ENCODE measurements around the gene CMTM1. TPM values are rescaled to one million over a fixed set of nuclear protein-coding genes. Genes with fewer than 3 reads are reported as not detected.

CMTM1 gene
- total and polyA plus RNA-seq, 2 donors (not counting 3 experiments of a cell fraction or from before 2014, with no cell fraction given) = 3.0 to 12.3 TPM

DNA sequence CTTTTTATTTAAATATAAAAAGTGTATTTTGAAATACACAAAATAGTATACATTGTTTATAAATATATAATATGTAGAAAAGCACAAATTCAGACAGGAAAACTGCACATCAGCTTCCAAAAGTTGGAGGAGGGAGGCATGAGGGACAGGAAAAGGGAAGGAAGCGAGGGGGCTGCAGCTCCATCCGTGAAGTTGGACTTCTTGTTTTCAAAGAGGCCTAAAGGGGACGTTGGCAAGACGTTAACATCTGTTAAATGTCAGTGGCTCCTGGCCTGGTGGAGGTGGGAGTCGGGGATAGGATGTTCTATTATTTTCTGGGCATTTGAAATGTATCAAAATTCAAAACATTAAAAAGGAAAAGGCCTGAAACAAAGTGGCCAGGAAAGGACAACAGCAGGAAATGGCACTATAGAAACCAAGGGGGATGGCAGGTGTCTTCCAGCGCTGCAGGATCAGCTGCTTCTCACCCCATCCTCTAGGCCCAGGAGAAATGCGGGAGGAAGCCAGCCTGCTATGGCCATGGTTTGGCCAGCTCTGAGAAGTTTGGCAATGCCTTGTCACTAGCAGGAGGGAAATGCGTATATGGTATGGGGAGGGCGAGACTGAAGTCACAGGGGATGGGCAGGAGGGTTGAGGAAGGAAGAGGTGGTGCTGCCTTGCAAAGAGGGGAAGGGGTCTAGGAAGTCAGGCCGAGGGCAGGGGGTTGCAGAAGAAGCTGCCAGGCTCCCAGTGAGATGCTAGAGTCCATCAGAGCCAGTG is 19.4 kb downstream of the CMTM1 start:
- dilution Hi-C loops (cut with MboI; ENCODE audit: extremely low pct_ligation_motif_present, low sequenced_read_pairs) (no loop called here), intact Hi-C loops (cut with micrococcal nuclease) (loop anchor here (5.0 kb wide), 2 partner anchors 68 to 178 kb away; no protein-coding TSS in a partner anchor)
- H3K27me3 ChIP-seq (ENCODE audit: control insufficient read depth in 2 of 2, insufficient read depth in 2 of 2, low read length in 2 of 2) = no peaks in the 10 kb centered on the region
- no peaks in the 10 kb centered on the region for H3K9me1 ChIP-seq (replicated peaks; ENCODE audit: control insufficient read depth, extremely low read depth, insufficient read depth, low read length)
- H3K4me1 ChIP-seq (ENCODE audit: control insufficient read depth, extremely low read depth, insufficient read depth, low read length) = peaks cover 7% of the 10 kb centered on the region
- peak overlapping the region; percentile 39 for H2AFZ ChIP-seq (ENCODE audit: low read depth, low read length)
- DNase-seq (ENCODE audit: low read depth, low spot score) (no peak), FAIRE-seq (peak; percentile 54)
- no peaks in the 10 kb centered on the region for H4K20me1 ChIP-seq (replicated peaks; ENCODE audit: control insufficient read depth, extremely low read depth, insufficient read depth, low read length)
- POLR2A ChIA-PET = no interaction called here
- CTCF ChIA-PET = interaction anchor here (0.9 to 1.3 kb wide), 4 partner anchors 23 to 245 kb away, joined by 3 to 4 read pairs (median 3); partner anchors contain the start of gene NAE1
- H3K36me3 ChIP-seq (ENCODE audit: control insufficient read depth in 2 of 2, extremely low read depth in 1 of 2, insufficient read depth in 2 of 2, low read length in 2 of 2) = no peaks in the 10 kb centered on the region
- no TSS peak for BruUV-seq (replicated peaks)
- H3K4me3 ChIP-seq (replicated peaks in 1 of 3; ENCODE audit: insufficient read depth in 1 of 3, low read depth in 1 of 3, low read length in 3 of 3) = no peak overlapping the region
- H3K79me2 ChIP-seq (ENCODE audit: control insufficient read depth, insufficient read depth, low read length) = no peaks in the 10 kb centered on the region
- no peak overlapping the region for H3K27ac ChIP-seq (ENCODE audit: insufficient read depth, low read depth, low read length)
- no peak for TF ChIP-seq EZH2 (IDR thresholded peaks at IDR 0.05; ENCODE audit: borderline replicate concordance, low read depth, low read length, severe bottlenecking)
- no peak for TF ChIP-seq POLR2AphosphoS5 (IDR thresholded peaks at IDR 0.05; ENCODE audit: insufficient read depth, low read depth, low read length)
- TF ChIP-seq, protein P1, sequence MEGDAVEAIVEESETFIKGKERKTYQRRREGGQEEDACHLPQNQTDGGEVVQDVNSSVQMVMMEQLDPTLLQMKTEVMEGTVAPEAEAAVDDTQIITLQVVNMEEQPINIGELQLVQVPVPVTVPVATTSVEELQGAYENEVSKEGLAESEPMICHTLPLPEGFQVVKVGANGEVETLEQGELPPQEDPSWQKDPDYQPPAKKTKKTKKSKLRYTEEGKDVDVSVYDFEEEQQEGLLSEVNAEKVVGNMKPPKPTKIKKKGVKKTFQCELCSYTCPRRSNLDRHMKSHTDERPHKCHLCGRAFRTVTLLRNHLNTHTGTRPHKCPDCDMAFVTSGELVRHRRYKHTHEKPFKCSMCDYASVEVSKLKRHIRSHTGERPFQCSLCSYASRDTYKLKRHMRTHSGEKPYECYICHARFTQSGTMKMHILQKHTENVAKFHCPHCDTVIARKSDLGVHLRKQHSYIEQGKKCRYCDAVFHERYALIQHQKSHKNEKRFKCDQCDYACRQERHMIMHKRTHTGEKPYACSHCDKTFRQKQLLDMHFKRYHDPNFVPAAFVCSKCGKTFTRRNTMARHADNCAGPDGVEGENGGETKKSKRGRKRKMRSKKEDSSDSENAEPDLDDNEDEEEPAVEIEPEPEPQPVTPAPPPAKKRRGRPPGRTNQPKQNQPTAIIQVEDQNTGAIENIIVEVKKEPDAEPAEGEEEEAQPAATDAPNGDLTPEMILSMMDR (IDR thresholded peaks at IDR 0.05; ENCODE audit: extremely low read depth in 1 of 2, insufficient read depth in 1 of 2, low read depth in 1 of 2, low read length in 2 of 2) = no peak
- TF ChIP-seq FOS (IDR thresholded peaks at IDR 0.05; ENCODE audit: borderline replicate concordance, insufficient read depth, low read length) = no peak
- TF ChIP-seq MYC (IDR thresholded peaks at IDR 0.05; ENCODE audit: low read depth, low read length) = no peak
- TF ChIP-seq, protein P2, sequence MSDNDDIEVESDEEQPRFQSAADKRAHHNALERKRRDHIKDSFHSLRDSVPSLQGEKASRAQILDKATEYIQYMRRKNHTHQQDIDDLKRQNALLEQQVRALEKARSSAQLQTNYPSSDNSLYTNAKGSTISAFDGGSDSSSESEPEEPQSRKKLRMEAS (IDR thresholded peaks at IDR 0.05; ENCODE audit: insufficient read depth, insufficient read length) = no peak
- TF ChIP-seq JUN (IDR thresholded peaks at IDR 0.05; ENCODE audit: borderline replicate concordance, insufficient read depth, insufficient read length, low read depth) = no peak
- no peak overlapping the region for H3K4me2 ChIP-seq (ENCODE audit: insufficient read depth, low read length)
- H3K9ac ChIP-seq (replicated peaks; ENCODE audit: extremely low read depth, insufficient read depth, low read length) = no peak overlapping the region
- H3K9me3 ChIP-seq (replicated peaks; ENCODE audit: control insufficient read depth, insufficient read depth, low read length) = no peaks in the 10 kb centered on the region

All from endothelial cell of umbilical vein (primary cell).